Adipose tissue (tissue), 3 donors: ENCODE measurements around the gene FAM156A. TPM values are rescaled to one million over a fixed set of nuclear protein-coding genes. Genes with fewer than 3 reads are reported as not detected.
"Not testable (repeated sequence)": the region's sequence is repeated elsewhere in the genome, so short reads cannot be mapped to it uniquely, and the experiment has no call there.

Experiments used
- H3K27ac ChIP-seq: one replicate; pipeline ENCODE4 v1.5.1; 2013; ENCODE audit warnings: low read depth, low read length
- WGBS, 3 donors: extraction: QIAGEN DNeasy Blood & Tissue Kit; methylation state at CpG; one replicate each; pipeline ENCODE4 v1.1.7; 2013; 5-methylcytosine and 5-hydroxymethylcytosine counted together
- polyA plus RNA-seq, 3 donors: library from polyadenylated mRNA; stranded (reverse); fragments of 200-250 nt; gene quantifications; one replicate each; pipeline ENCODE4 v1.2.3, GENCODE V29; 2013
- donor health status: healthy with polysubstance abuse.
- donor health status: Bipolar disorder and iron deficiency.
- donor health status: healthy.

The FAM156A gene
- polyA plus RNA-seq, 3 donors: 6.2 to 27.7 (median 13.0) TPM

DNA sequence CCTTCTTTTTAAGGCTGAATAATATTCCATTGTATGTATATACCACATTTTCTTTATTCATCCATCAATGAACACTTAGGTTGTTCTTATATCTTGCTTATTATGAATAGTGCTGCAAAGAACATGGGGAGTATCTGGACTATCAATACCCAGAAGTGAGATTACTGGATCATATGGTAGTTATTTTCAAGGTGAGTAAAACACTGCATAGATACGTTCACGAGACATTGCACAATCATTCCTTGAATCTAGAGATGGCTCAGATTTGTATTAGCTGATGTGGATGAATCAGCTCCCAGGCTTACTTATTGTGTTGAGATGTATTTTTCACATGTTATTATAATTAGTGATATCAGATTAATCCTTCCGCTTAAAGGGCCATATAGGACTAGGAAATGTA lies 43.6 kb downstream of the FAM156A start:
- H3K27ac ChIP-seq: not testable (repeated sequence)
- no CpG with 5 or more reads among the region's 3 CpGs for WGBS, 3 donors

DNA sequence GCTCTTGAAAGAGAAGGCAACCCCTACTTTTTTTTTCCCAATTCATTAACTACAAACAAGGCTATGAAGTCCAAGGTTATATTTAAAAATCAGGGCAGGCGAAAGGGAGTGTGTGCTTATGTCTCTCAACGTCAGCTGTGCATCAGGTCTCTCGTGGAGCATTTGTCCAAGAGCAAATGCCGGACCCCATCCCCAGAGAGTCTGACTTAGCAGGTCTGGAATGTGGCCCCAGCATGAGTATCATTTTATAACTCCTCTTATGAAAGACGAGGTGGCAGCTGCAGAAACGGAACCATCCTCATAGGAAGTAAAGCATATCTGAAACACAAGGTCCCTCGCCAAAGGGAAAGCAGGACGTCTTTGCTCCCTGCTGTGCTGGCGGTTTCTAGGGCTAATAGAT lies 44.6 kb downstream of the FAM156A start:
- H3K27ac ChIP-seq: not testable (repeated sequence)
- no CpG with 5 or more reads among the region's 9 CpGs for WGBS, 3 donors

DNA sequence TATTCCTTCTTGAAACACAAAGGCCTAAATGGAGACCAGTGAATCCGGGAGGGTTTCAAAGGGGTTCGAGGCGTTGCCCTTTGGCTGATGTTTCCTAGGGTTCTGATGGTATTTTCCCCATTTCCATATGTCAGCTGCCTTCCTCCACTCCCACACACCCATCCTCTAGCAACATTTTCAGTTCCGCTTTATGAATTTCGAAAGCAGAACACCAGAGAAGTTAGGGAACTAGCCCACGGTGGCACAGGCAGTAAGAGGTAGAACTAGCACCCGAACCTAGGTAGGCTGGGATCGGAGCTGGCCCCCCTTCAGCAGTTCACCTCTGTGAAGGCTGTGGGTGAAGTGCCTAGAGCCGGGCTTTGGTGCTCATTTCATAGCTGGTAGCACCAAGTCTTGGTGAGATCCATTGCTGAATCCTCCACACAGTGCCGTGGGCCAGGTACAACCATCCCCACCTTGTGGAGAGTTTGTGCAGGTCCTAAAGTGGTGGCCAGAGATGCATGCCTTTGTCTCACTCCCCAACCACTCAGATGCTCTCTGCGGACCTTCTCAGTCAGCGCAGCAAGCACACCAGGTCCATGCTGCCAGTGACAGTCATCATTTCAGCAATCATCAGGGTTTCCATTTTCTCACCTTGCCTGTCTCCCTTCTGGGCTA lies 48.9 kb downstream of the FAM156A start:
- no CpG with 5 or more reads among the region's 12 CpGs for WGBS, 3 donors

DNA sequence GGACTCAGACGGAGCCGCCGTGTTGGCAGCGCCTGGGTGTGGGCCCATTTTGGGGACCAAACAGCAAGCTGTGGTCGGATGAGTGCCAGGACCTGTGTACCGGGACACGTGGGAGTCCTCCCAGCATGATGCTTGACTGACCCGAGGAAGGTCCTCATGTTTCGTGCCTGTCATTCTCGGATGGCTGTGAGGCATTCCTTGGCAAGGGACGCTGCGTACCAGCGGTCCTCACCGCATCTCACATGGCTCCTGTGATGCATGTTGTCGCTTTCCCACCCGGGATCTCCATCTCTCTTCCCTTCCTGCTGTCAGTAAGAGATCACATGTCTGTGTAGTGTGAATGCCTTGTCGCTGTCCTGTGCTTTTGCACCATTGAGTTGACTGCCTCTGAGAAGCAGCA lies 50.4 kb downstream of the FAM156A start:
- H3K27ac ChIP-seq: not testable (repeated sequence)
- no CpG with 5 or more reads among the region's 17 CpGs for whole genome bisulfite sequencing, 3 donors

More for the DNA sequence above, 48.9 kb downstream of the FAM156A start:
- H3K27ac ChIP-seq: not testable (repeated sequence)

DNA sequence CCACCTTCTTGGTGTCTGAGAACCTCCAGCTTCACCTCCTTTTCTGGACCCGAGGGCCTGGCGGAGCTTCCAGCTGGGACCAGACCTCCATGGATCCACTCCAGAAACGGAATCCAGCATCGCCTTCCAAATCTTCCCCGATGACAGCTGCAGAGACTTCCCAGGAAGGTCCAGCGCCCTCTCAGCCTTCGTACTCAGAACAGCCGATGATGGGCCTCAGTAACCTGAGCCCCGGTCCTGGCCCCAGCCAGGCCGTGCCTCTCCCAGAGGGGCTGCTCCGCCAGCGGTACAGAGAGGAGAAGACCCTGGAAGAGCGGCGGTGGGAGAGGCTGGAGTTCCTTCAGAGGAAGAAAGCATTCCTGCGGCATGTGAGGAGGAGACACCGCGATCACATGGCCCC lies 51.2 kb downstream of the FAM156A start:
- WGBS, 3 donors: no CpG with 5 or more reads among the region's 17 CpGs
- H3K27ac ChIP-seq: not testable (repeated sequence)

DNA sequence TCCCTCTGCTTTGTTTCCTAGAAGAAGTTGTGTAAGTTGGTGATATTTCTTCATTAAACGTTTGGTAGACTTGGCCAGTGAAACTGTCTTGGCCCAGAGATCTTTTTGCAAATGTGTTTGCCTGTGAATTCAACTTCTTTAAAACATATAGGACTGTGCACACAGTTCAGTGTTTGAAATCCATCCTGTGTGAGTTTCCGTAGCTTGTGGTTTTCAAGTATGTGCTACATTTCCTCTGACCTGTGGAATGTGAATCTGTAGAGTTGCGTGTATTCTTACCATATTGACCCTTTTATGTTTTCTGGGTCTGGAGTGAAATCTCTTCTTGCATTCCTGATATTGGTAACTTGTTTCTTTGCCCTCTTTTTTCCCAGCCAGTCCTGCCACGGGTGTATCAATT lies 52.2 kb downstream of the FAM156A start:
- no CpG with 5 or more reads among the region's 4 CpGs for WGBS, 3 donors

DNA sequence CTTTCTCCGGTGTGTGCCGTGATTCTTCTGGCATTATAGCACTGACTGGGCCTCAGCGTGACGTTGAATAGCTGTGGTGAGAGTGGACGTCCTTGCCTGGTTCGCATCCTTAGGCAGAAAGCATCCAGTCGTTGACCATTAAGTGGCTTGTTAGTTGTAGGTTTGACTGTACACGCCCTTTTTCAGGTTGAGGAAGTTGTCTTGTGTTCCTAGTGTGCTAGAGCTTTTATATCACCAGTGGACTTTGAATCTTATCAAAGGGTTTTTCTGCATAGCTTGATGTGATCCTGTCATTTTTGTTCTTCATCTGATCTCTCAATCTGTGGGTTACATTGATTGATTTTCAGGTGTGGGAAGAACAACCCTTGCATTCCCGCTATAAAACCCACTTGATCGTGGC lies 52.8 kb downstream of the FAM156A start:
- WGBS, 3 donors: no CpG with 5 or more reads among the region's 10 CpGs
- not testable (repeated sequence) for H3K27ac ChIP-seq

More for the DNA sequence above, 52.2 kb downstream of the FAM156A start:
- H3K27ac ChIP-seq: not testable (repeated sequence)

Other genes starting within 250 kb of the FAM156A start
- not detected for gene SSX2B, start 207.3 kb downstream of the FAM156A start, polyA plus RNA-seq
- gene SPANXN5, start 161.1 kb downstream of the FAM156A start, polyA plus RNA-seq: not detected
- gene XAGE5, start 147.2 kb downstream of the FAM156A start, polyA plus RNA-seq: not detected
- gene XAGE3, start 90.4 kb downstream of the FAM156A start, polyA plus RNA-seq: under 1 TPM in 1 of 3 donors, not detected in 2; 0.40 TPM
- gene FAM156B, start 61.2 kb downstream of the FAM156A start, polyA plus RNA-seq: 10 to 100 TPM; 12.8 to 27.5 (median 20.8) TPM
- 1 to 10 TPM in 1 of 3 donors, under 1 TPM in 2; 0.33 to 2.2 (median 0.42) TPM for gene GPR173, start 90.3 kb upstream of the FAM156A start, polyA plus RNA-seq
- gene TSPYL2, start 123.8 kb upstream of the FAM156A start, polyA plus RNA-seq: 10 to 100 TPM; 32.1 to 77.2 (median 42.2) TPM
- 1 to 10 TPM; 1.7 to 4.7 (median 2.7) TPM for gene KANTR, start 135.6 kb upstream of the FAM156A start, polyA plus RNA-seq